ENCODE measurements around the gene STYXL1. TPM values are rescaled to one million over a fixed set of nuclear protein-coding genes. Genes with fewer than 3 reads are reported as not detected.

The STYXL1 gene
- total RNA-seq, 2 experiments from 2014 or later, result 42.6 to 43.6 TPM

DNA sequence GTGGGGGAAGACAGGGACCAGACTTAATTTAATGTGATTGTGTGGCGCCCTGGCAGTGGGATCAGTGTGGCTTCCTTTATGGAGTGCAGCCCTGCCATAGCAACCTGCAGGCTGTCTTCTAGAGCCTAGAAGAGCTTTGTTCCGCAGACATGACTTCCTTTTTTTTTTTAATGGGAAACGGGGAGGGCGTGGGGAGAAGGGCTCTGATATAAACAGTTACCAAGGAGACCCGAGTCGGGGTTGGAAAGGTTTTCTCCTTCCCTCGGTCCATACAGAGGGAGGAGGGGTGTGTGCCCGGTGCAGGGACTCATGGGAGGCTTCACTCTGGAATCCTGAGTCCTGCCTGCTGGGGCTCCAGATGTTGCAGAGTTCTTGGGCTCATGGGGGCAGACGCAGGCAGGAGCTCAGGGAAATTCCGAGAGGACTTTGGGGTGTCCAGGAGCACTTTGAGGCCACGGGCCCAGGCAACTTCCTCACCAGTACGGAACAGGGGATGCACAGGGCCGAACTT lies 80.3 kb downstream of the STYXL1 start:
- CTCF ChIA-PET, result no interaction called here
- ATAC-seq, result no peak
- Mint-ChIP-seq H3K36me3 (no peaks in the 10 kb centered on the region), H3K27ac (no peak overlapping the region), H3K9me3 (ENCODE audit: low read depth) (no peaks in the 10 kb centered on the region), H3K4me3 (no peak overlapping the region), H3K4me1 (no peaks in the 10 kb centered on the region), H3K27me3 (no peaks in the 10 kb centered on the region)
- DNase-seq, result no peak

DNA sequence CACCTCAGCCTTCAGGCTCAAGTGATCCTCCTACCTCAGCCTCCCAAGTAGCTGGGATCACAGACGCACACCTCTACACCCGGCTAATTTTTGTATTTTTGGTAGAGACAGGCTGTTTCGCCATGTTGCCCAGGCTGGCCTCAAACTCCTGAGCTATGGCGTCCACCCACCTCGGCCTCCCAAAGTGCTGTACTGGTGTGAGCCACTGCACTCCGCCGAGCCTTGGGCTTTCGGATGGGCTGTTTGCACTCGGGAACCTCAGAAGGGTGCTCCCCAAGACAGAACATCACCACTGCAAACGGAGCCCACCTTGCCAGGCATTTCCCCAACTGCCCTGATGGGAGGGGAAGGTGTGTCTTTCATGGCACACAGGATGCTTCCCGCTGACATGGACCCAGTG lies 80.7 kb downstream of the STYXL1 start:
- Mint-ChIP-seq H3K27ac (no peak overlapping the region), H3K4me1 (no peaks in the 10 kb centered on the region), H3K36me3 (no peaks in the 10 kb centered on the region), H3K9me3 (ENCODE audit: low read depth) (no peaks in the 10 kb centered on the region), H3K4me3 (no peak overlapping the region), H3K27me3 (no peaks in the 10 kb centered on the region)
- CTCF ChIA-PET, result no interaction called here
- ATAC-seq (no peak), DNase-seq (no peak)

DNA sequence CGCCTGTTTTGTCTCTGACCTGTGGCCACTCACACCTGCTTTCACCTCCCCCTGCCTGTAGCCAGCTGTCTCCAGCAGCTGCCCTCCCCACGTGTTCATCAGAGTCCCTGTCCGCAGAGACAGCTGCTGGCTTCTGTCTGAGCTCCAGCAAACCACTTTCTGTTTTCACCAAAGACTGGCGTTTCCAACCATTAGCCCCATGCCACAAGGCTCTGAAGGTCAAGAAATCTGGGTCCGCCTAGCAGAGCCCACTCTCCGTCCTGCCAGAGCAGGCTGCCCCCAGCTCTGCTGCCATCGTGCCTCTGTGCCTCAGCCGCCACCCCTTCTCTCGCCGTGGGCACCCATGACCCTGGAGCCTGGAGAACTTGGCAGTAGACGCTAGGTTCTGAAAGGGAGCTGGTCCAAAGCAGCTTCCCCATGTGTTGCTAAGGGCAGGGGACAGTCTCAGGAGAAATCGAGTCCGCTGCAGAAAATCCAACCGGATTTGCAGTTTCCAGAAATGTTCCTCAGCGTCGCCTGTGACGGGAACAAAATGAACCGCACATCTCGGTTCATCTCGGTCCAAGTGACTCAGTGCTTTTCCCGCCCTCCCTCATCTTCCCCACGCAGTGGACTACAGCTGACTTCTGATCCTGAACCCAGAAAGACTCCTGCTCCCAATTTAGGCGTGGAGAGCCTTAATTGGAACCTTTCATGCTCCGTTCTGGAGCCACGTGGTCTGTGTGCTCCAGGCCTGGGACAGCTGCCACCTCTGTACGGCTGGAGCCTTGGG lies 81.4 kb downstream of the STYXL1 start:
- Mint-ChIP-seq H3K4me1 (no peaks in the 10 kb centered on the region), H3K27ac (no peak overlapping the region), H3K36me3 (no peaks in the 10 kb centered on the region), H3K9me3 (ENCODE audit: low read depth) (no peaks in the 10 kb centered on the region), H3K4me3 (no peak overlapping the region), H3K27me3 (no peaks in the 10 kb centered on the region)
- ATAC-seq (no peak), DNase-seq (no peak)
- CTCF ChIA-PET, result no interaction called here

DNA sequence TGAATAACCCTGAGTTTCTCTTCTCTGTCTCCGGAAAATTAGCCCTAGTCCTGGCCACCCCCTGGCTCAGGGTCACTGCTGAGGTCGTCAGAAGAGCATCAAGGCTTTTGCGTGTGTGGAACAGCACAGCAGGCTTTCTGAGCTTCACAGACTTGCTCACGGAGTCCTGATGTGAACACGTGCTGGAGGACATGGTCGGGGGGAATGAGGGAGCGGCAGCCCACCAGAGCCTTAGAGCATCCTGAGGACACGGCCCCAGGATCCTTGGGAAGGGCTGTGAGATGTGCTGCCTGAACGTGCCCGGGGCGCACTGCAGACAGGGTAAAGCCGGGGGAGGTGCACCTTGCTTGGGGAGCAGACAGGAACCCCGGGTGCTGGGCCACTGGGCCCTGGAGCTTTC lies 82.2 kb downstream of the STYXL1 start:
- Mint-ChIP-seq H3K4me3 (no peak overlapping the region), H3K27ac (no peak overlapping the region), H3K36me3 (no peaks in the 10 kb centered on the region), H3K27me3 (no peaks in the 10 kb centered on the region), H3K9me3 (ENCODE audit: low read depth) (no peaks in the 10 kb centered on the region), H3K4me1 (no peaks in the 10 kb centered on the region)
- ATAC-seq (no peak), DNase-seq (no peak)
- CTCF ChIA-PET, result no interaction called here

DNA sequence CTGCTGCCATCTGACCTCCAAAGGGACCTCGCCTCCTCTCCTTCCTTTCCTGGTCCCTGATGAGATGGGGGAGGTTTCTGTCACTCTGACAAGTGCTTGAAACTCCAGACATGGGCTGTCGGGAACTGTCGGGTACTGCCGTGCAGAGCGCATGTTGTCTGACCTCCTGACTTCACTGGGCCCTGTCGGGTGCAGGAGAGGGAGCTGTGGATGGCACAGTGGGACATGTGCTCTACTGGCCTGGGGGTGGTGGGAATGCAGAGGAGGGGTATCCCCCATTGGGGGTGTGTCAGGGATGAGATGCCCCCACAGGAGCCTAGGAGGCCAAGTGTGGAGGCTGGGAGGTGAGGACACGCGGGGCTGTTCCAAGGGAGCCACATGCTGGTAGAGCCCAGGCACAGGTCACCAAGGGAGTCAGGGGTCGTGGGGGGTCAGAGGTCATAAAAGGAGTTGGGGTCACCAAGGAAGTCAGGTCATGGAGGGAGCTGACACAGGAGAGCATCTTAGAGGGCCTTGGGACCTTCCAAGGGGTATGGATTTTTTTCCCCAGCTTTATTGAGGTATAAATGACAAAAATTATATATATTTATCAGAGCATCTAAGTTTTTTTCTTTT lies 84.3 kb downstream of the STYXL1 start:
- no peak for ATAC-seq
- no peaks in the 10 kb centered on the region for H3K27me3 Mint-ChIP-seq

DNA sequence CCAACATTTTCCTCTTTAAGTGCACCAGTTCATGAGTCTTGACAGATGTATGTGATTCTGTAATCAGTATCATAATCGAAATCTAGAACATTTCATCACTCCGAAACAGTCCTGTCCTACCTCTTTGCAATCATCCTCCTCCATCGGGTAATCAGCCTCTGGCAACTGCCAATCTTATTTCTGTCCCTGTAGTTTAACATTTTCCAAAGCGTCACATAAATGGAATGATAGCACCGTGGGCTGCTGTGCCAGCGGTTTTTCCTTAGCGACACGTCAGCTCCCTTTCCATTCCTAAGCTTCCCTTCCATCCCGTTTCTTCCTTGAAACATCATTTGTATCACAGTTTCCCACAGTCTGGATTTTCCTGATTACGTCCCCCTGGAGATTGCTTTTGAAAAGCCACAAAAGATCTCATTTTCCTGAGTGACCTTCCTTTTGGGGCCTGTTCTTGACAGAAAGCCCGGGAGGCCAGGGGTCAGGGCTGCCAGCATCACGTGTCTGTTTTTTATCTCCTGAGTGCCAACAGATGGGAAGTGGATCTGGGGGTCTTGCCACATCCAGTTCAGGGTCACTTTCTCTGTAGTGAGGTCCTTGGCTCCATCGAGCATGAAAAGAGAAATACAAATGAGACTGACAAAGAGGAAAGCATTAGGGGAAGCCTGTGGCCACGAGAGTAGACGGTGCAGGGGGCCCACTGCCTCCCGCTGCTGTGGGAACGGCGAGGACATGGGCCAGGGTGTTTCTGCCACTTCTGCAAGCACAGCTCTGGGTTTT lies 85.0 kb downstream of the STYXL1 start:
- CTCF ChIA-PET, result interaction anchor here (1.1 kb wide), 1 partner anchor 96 kb away, joined by 3 read pairs; no protein-coding TSS in a partner anchor
- no peak overlapping the region for H3K27ac Mint-ChIP-seq
- H3K27me3 Mint-ChIP-seq, result no peaks in the 10 kb centered on the region
- peaks cover under 1% of the 10 kb centered on the region for H3K36me3 Mint-ChIP-seq
- no peak overlapping the region for H3K4me3 Mint-ChIP-seq
- ATAC-seq (no peak), DNase-seq (no peak)
- no peaks in the 10 kb centered on the region for H3K4me1 Mint-ChIP-seq
- no peaks in the 10 kb centered on the region for H3K9me3 Mint-ChIP-seq (ENCODE audit: low read depth)

More for the DNA sequence above, 84.3 kb downstream of the STYXL1 start:
- H3K9me3 Mint-ChIP-seq (ENCODE audit: low read depth), result no peaks in the 10 kb centered on the region
- H3K4me3 Mint-ChIP-seq, result no peak overlapping the region
- H3K36me3 Mint-ChIP-seq, result no peaks in the 10 kb centered on the region
- no peaks in the 10 kb centered on the region for H3K4me1 Mint-ChIP-seq
- no peak for DNase-seq
- CTCF ChIA-PET, result interaction anchor here (1.0 to 1.1 kb wide), 2 partner anchors 58 to 97 kb away, joined by 3 read pairs; no protein-coding TSS in a partner anchor
- H3K27ac Mint-ChIP-seq, result no peak overlapping the region

DNA sequence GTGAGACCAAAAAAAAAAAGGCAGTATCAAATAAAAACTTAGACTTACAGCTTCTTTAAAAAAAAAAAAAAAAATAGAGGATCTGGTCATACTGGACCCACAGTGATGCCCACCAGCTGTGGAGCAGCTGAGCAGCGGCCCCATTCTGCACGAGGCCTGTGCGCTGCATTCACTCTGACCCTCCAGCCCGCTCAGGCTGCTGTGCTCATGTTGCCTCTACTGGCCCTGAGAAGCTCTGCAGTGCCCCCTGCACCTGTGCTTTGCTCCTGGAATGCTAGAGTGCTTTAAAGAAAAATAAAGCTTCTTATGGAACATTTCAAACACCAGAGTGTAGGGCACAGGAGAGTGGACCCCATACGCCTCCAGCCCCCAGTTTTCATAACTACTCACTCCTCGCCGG lies 86.6 kb downstream of the STYXL1 start:
- CTCF ChIA-PET, result no interaction called here
- ATAC-seq, result no peak

DNA sequence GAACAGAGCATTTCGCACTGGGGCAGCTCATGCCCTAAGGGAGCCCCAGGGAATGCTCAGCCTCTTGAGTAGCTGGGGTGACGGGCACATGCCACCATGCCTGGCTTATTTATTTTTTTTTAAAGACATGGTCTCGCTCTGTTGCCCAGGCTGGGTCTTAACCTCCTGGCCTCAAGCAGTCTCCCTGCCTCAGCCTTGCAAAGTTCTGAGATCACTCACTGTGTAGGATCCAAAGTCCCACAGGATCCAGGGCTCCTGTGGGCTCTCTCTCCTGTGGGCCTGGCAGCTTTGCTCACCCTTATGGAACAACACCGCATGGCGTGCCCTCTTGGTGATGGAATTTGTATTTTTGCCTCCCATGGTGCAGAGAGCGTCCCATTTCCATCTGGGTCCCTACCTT lies 87.4 kb downstream of the STYXL1 start:
- no peaks in the 10 kb centered on the region for H3K9me3 Mint-ChIP-seq (ENCODE audit: low read depth)
- CTCF ChIA-PET, result interaction anchor here (1.5 kb wide), 1 partner anchor 59 kb away, joined by 3 read pairs; no protein-coding TSS in a partner anchor
- no peak overlapping the region for H3K27ac Mint-ChIP-seq
- no peak overlapping the region for H3K4me3 Mint-ChIP-seq
- ATAC-seq (no peak), DNase-seq (no peak)
- H3K4me1 Mint-ChIP-seq, result no peaks in the 10 kb centered on the region
- H3K36me3 Mint-ChIP-seq, result peaks cover 3% of the 10 kb centered on the region
- no peaks in the 10 kb centered on the region for H3K27me3 Mint-ChIP-seq

More for the DNA sequence above, 86.6 kb downstream of the STYXL1 start:
- H3K27me3 Mint-ChIP-seq, result no peaks in the 10 kb centered on the region
- H3K36me3 Mint-ChIP-seq, result peaks cover 3% of the 10 kb centered on the region
- H3K4me1 Mint-ChIP-seq, result no peaks in the 10 kb centered on the region
- no peak overlapping the region for H3K4me3 Mint-ChIP-seq
- H3K9me3 Mint-ChIP-seq (ENCODE audit: low read depth), result no peaks in the 10 kb centered on the region
- H3K27ac Mint-ChIP-seq, result no peak overlapping the region
- no peak for DNase-seq

DNA sequence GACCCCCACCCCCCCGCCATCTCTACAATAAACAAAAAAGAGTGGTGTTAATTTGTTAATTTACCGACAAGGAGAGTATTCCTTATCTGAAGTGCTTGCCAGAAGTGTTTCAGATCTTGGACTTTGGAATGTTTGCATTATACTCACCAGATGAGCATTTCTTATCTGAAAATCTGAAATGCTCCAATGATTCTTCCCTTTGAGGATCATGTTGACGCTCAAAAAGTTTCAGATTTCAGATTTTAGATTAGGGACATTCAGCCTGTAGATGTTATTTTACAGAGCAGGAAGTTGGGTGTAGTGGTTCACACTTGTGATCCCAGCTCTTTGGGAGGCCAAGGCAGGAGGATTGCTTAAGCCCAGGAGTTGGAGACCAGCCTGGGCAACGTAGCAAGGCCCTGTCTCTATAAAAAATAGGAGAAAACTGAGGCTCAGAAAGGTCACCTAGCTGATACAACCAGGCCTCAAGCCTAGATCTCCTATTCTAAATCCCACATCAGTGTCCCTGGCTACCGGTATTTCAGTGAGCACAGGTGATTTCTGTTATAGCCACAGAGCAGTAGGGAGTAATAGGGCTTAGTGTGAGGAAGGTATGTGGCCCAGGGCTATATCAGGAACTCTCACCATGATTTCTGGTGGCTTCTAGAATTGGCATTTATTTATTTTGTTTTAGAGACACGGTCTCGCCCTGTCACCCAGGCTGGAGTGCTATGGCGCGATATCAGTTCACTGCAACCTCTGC lies 88.8 kb downstream of the STYXL1 start:
- no peaks in the 10 kb centered on the region for H3K4me1 Mint-ChIP-seq
- no peaks in the 10 kb centered on the region for H3K27me3 Mint-ChIP-seq
- CTCF ChIA-PET, result interaction anchor here (1.5 kb wide), 1 partner anchor 61 kb away, joined by 3 read pairs; no protein-coding TSS in a partner anchor
- peaks cover 3% of the 10 kb centered on the region for H3K36me3 Mint-ChIP-seq
- no peaks in the 10 kb centered on the region for H3K9me3 Mint-ChIP-seq (ENCODE audit: low read depth)
- H3K4me3 Mint-ChIP-seq, result no peak overlapping the region
- no peak for DNase-seq
- no peak for ATAC-seq
- no peak overlapping the region for H3K27ac Mint-ChIP-seq

DNA sequence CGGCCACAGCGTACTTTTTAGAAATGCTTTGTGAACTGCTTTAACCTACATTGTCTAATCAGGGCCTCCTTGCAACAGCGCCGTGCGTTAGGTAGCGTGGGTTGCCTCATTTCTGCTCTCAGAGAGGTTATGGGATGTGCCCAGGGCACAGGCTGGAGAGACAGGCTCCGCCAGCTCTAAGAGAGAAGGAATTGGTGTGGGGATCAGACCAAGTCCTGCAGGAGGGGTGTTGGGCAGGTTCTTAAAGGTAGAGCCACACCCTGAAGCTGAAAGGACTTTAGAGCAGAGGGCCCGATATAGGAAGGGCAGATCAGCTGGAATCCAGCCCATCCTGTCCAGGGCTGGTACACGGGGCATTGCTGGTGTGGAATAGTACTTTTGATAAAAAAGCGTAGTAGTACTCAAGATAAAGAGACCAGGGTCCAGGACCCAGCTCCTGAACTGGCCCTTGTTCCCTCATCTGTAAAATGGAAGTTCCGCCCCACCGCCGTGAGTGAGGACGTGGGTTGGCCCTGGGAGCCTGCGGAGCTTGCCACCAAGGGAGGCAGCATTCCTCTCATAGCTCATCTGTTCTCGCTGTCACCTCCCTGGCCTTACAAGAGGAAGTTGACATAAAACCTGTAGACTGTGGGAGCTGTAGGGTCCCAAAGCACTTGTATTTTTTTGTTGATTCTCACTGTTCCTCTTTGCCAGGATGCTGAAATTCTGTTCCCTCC lies 90.6 kb downstream of the STYXL1 start:
- Mint-ChIP-seq H3K4me3 (no peak overlapping the region), H3K27ac (no peak overlapping the region), H3K27me3 (no peaks in the 10 kb centered on the region), H3K9me3 (ENCODE audit: low read depth) (no peaks in the 10 kb centered on the region), H3K4me1 (no peaks in the 10 kb centered on the region), H3K36me3 (peaks cover 3% of the 10 kb centered on the region)
- DNase-seq, result no peak
- no peak for ATAC-seq
- CTCF ChIA-PET, result no interaction called here

DNA sequence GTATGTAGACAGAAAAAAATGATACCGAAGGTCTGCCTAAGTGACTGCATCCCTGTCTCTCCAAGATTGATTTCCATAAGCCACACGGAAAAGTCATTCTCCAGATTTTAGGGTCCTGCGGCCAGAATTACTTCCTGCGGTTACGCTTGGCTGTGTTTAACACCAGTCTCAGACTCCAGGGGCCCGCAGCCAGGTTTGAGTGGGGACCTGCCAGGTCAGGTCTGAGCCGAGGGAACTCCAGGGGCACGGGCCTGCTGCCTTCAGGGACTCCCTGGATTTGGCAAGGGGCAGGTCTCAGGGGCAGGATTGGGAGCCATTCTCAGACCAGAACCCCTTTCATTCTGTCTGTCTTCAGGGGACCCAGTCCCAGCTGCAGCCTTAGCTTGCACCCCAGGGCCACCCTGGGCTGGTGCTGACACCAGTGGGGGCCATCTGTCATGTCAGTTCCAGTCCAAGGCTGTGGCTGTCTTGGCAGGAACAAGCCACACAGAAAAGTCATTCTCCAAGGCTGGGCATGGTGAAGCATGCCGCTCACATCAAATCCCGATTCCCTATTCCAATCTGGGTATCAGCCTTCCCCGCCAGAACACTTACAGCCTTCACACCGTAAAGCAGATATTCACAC lies 92.4 kb downstream of the STYXL1 start:
- H3K36me3 Mint-ChIP-seq, result peaks cover 3% of the 10 kb centered on the region

DNA sequence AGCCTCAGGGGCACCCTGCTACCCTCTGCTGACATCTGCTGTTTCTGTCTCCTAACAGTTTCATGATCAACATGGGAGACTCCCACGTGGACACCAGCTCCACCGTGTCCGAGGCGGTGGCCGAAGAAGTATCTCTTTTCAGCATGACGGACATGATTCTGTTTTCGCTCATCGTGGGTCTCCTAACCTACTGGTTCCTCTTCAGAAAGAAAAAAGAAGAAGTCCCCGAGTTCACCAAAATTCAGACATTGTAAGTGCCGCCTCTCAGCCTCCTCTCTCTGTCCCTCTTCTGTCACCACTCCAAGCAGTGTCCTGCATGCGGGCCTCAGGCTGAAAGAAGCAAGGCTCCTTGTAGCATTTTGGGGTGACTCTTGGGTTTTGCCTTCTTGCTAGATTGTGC lies 93.9 kb downstream of the STYXL1 start:
- DNase-seq (no peak), ATAC-seq (no peak)
- H3K27me3 Mint-ChIP-seq, result no peaks in the 10 kb centered on the region
- H3K27ac Mint-ChIP-seq, result no peak overlapping the region
- H3K9me3 Mint-ChIP-seq (ENCODE audit: low read depth), result no peaks in the 10 kb centered on the region
- H3K4me1 Mint-ChIP-seq, result no peaks in the 10 kb centered on the region
- CTCF ChIA-PET, result no interaction called here
- H3K36me3 Mint-ChIP-seq, result peaks cover 3% of the 10 kb centered on the region
- no peak overlapping the region for H3K4me3 Mint-ChIP-seq

More for the DNA sequence above, 92.4 kb downstream of the STYXL1 start:
- no peak overlapping the region for H3K27ac Mint-ChIP-seq
- CTCF ChIA-PET, result no interaction called here
- DNase-seq (no peak), ATAC-seq (no peak)
- H3K27me3 Mint-ChIP-seq, result no peaks in the 10 kb centered on the region
- no peaks in the 10 kb centered on the region for H3K4me1 Mint-ChIP-seq
- H3K9me3 Mint-ChIP-seq (ENCODE audit: low read depth), result no peaks in the 10 kb centered on the region
- no peak overlapping the region for H3K4me3 Mint-ChIP-seq

Measured in activated CD8-positive, alpha-beta memory T cell treated with anti-CD3 and anti-CD28 coated beads, Interleukin-2, amount 10 ng/mL, durations not matched to agents 7 days and 5 days (primary cell).